ENCODE data around the gene CDH23.

DNA sequence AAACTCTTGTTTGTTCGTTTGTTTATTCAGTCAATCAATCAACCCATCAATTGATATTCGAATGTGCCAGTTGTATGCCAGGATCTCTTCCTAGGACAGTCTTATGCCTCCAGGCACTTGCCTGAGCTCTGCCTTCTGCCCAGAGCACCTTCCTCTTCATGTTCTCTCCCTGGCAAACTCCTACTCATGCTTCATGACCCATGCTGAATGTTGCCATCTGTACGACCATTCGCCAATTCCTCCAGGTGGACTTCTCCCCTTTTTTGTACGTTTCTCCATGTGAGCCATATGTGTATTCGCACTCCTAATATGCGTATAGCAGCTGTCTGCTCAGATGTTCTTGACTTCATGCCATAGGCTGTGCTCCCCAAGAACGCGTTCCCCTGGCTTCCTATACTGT is 180.1 kb downstream of the CDH23 start:
- TF ChIP-seq EZH2 (IDR thresholded peaks at IDR 0.05; ENCODE audit: insufficient read depth, poor library complexity, severe bottlenecking) = no peak
- no peak for TF ChIP-seq EZH2phosphoT487 (IDR thresholded peaks at IDR 0.05; ENCODE audit: insufficient read depth, low read depth)

All from GM23248 (cell line).